WTC11 (cell line): ENCODE results near the gene EEFSEC. TPM values are rescaled to one million over a fixed set of nuclear protein-coding genes. Genes with fewer than 3 reads are reported as not detected.

ENCODE experiments used
- ATAC-seq: fragments of 200-7000 bp; cut with Tn5 transposase; 2 replicates; pipeline ENCODE4 v1.10.0; 2021; ENCODE audit warnings: mild to moderate bottlenecking, moderate library complexity
- CTCF ChIA-PET: fragments of 300-600 bp; sonication (Branson Sonifier 250); formaldehyde crosslinking; loops from one replicate; lab custom pipeline; 2021; ENCODE audit warnings: antibody characterized with exemption; lab: Charles Lee
- POLR2A ChIA-PET: fragments of 350-600 bp; sonication (Branson Sonifier 250); formaldehyde crosslinking; loops from one replicate; lab custom pipeline; 2021; ENCODE audit warnings: antibody characterized with exemption; lab: Charles Lee
- DNase-seq: peaks from one replicate; pipeline ENCODE4 v3.0.0; 2021; ENCODE audit warnings: low spot score
- H3K27ac Mint-ChIP-seq: 2 replicates; pipeline ENCODE4 v1.8.0; 2021; ENCODE audit warnings: mixed read lengths
- H3K27me3 Mint-ChIP-seq: 2 replicates; pipeline ENCODE4 v1.8.0; 2021; ENCODE audit warnings: low read depth, mild to moderate bottlenecking, moderate library complexity, mixed read lengths
- H3K36me3 Mint-ChIP-seq: 2 replicates; pipeline ENCODE4 v1.8.0; 2021; ENCODE audit warnings: mixed read lengths
- H3K4me1 Mint-ChIP-seq: 2 replicates; pipeline ENCODE4 v1.8.0; 2022; ENCODE audit warnings: mixed read lengths
- H3K4me3 Mint-ChIP-seq: 2 replicates; pipeline ENCODE4 v1.8.0; 2021; ENCODE audit warnings: mild to moderate bottlenecking, moderate library complexity, mixed read lengths
- H3K9me3 Mint-ChIP-seq: 2 replicates; pipeline ENCODE4 v1.8.0; 2021; ENCODE audit warnings: mixed read lengths
- ATF1 ChIP-seq: sonication (generic); formaldehyde crosslinking; IDR thresholded peaks from 2 replicates; pipeline ENCODE4 v1.8.1; 2023; ENCODE audit warnings: mild to moderate bottlenecking, moderate library complexity, missing genetic modification reagents
- CREB1 ChIP-seq: sonication (generic); formaldehyde crosslinking; IDR thresholded peaks from 2 replicates; pipeline ENCODE4 v1.8.0; 2023; ENCODE audit warnings: mild to moderate bottlenecking, missing genetic modification reagents
- EMX1 ChIP-seq: fragments of 250-450 bp; sonication (Bioruptor Pico); IDR thresholded peaks from 2 replicates; pipeline ENCODE4 v1.8.0; 2021; ENCODE audit warnings: mild to moderate bottlenecking
- NFE2L1 ChIP-seq: sonication (generic); formaldehyde crosslinking; IDR thresholded peaks from 2 replicates; pipeline ENCODE4 v1.8.1; 2023; ENCODE audit warnings: missing genetic modification reagents
- NFYB ChIP-seq: sonication (generic); formaldehyde crosslinking; conservative IDR thresholded peaks from 2 replicates; pipeline ENCODE4 v1.8.0; 2022; ENCODE audit warnings: low read depth, missing genetic modification reagents
- STAT6 ChIP-seq: sonication (generic); formaldehyde crosslinking; conservative IDR thresholded peaks from 2 replicates; pipeline ENCODE4 v1.8.1; 2023; ENCODE audit warnings: mild to moderate bottlenecking, low read depth, missing genetic modification reagents, moderate library complexity
- USF1 ChIP-seq: sonication (generic); formaldehyde crosslinking; IDR thresholded peaks from 2 replicates; pipeline ENCODE4 v1.8.0; 2022; ENCODE audit warnings: mild to moderate bottlenecking, missing genetic modification reagents
- USF2 ChIP-seq: sonication (generic); formaldehyde crosslinking; IDR thresholded peaks from 2 replicates; pipeline ENCODE4 v1.8.1; 2023; ENCODE audit warnings: mild to moderate bottlenecking, missing genetic modification reagents, moderate library complexity
- ZNF317 ChIP-seq: sonication (generic); formaldehyde crosslinking; IDR thresholded peaks from 2 replicates; pipeline ENCODE4 v1.8.1; 2023; ENCODE audit warnings: low read depth, mild to moderate bottlenecking, moderate library complexity, missing genetic modification reagents, borderline replicate concordance
- total RNA-seq: library from RNA; stranded (reverse); gene quantifications from 3 replicates; pipeline ENCODE4 v1.2.3, GENCODE V29; 2021
- TF ChIP-seq, protein P1 (sequence below): sonication (generic); formaldehyde crosslinking; IDR thresholded peaks from 2 replicates; pipeline ENCODE4 v1.8.0; 2023; ENCODE audit warnings: mild to moderate bottlenecking, missing genetic modification reagents
- TF ChIP-seq, protein P2 (sequence below): sonication (generic); formaldehyde crosslinking; IDR thresholded peaks from 2 replicates; pipeline ENCODE4 v1.8.1; 2022; ENCODE audit warnings: low read depth, missing genetic modification reagents, borderline replicate concordance

The EEFSEC gene
- total RNA-seq, 1 experiment from 2014 or later: 13.7 TPM

GRCh38 chr3:128412180-128413002 is 259.1 kb downstream of the EEFSEC start:
- Mint-ChIP-seq H3K4me1 (peaks cover 23% of the 10 kb centered on the region), H3K36me3 (no peaks in the 10 kb centered on the region), H3K9me3 (no peaks in the 10 kb centered on the region), H3K4me3 (no peak overlapping the region), H3K27me3 (no peaks in the 10 kb centered on the region; the same call in 1 of the 2 replicates), H3K27ac (peak overlapping the region; percentile 86)
- ChIA-PET POLR2A (no interaction called here), CTCF (interaction anchor here (0.8 kb wide), 2 partner anchors 70 to 85 kb away, joined by 3 to 4 read pairs; no protein-coding TSS in a partner anchor)
- DNase-seq (no peak), ATAC-seq (peak; percentile 21)
- TF ChIP-seq, protein P1, sequence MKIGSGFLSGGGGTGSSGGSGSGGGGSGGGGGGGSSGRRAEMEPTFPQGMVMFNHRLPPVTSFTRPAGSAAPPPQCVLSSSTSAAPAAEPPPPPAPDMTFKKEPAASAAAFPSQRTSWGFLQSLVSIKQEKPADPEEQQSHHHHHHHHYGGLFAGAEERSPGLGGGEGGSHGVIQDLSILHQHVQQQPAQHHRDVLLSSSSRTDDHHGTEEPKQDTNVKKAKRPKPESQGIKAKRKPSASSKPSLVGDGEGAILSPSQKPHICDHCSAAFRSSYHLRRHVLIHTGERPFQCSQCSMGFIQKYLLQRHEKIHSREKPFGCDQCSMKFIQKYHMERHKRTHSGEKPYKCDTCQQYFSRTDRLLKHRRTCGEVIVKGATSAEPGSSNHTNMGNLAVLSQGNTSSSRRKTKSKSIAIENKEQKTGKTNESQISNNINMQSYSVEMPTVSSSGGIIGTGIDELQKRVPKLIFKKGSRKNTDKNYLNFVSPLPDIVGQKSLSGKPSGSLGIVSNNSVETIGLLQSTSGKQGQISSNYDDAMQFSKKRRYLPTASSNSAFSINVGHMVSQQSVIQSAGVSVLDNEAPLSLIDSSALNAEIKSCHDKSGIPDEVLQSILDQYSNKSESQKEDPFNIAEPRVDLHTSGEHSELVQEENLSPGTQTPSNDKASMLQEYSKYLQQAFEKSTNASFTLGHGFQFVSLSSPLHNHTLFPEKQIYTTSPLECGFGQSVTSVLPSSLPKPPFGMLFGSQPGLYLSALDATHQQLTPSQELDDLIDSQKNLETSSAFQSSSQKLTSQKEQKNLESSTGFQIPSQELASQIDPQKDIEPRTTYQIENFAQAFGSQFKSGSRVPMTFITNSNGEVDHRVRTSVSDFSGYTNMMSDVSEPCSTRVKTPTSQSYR (CRISPR knock-in tag): 0 out of 2 replicates have a peak, but pooled peaks have one; percentile 48
- TF ChIP-seq ZNF317 (CRISPR knock-in tag): no peak

- TF ChIP-seq STAT6 (CRISPR knock-in tag): no peak
- TF ChIP-seq, protein P1 (CRISPR knock-in tag): 0 out of 2 replicates have a peak, but pooled peaks have one; percentile 6
- peak; percentile 60 for TF ChIP-seq NFYB
- TF ChIP-seq, all 79 proteins: peak for 2
- ATAC-seq (peak; percentile 70), DNase-seq (peak; percentile 40)
- H3K36me3 Mint-ChIP-seq: no peaks in the 10 kb centered on the region
- ChIA-PET CTCF (interaction anchor here (0.8 kb wide), 1 partner anchor 85 kb away, joined by 4 read pairs; no protein-coding TSS in a partner anchor), POLR2A (no interaction called here)
- H3K9me3 Mint-ChIP-seq: no peaks in the 10 kb centered on the region
- no peak overlapping the region for H3K4me3 Mint-ChIP-seq
- H3K27me3 Mint-ChIP-seq: no peaks in the 10 kb centered on the region; the same call in 1 of the 2 replicates
- H3K4me1 Mint-ChIP-seq: peaks cover 23% of the 10 kb centered on the region
- H3K27ac Mint-ChIP-seq: peak overlapping the region; percentile 86
These were observed 259.7 kb downstream of the EEFSEC start for GRCh38 chr3:128413003-128413370.

DNA sequence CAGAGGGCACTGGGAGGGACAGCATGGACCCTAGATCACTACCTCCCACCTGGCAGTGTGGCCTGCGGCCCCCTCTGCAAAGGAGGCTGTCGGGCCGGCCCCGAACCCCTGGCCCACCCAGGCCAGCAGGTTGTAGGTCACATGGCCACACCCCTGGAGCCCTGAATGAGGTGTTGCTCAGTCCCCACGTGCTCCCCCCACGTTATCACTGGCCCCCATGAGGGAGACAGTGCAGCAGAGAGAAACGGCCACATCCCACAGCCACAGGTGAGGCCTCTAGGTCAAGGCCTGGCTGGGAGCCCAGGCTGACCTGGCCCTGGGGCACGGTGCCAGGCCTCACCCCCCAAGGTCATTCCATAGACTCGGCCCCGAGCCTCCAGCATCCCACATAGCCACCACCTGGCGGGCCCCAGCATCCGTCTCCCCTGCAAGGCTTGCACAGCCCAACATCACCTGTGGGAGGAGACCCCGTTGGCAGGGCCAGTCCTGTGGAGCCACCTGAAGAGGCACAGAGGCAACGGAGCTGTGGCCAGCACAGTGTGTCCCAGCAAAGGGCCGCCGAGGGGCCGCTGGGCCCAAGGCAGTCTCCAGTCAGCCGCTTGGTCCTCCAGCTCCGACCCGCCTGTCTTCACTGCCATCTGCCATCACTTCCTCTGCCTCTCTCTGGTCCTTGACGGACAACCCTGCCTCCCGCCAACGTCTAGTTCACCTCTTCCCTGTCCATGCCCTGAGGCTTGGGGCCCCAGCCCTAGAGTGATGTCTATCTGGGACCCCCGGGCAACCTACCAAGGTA is 260.3 kb downstream of the EEFSEC start:
- Mint-ChIP-seq H3K4me1 (peaks cover 19% of the 10 kb centered on the region), H3K27me3 (no peaks in the 10 kb centered on the region; the same call in 1 of the 2 replicates), H3K4me3 (no peak overlapping the region), H3K27ac (no peak overlapping the region), H3K9me3 (no peaks in the 10 kb centered on the region), H3K36me3 (no peaks in the 10 kb centered on the region)
- TF ChIP-seq, protein P2, sequence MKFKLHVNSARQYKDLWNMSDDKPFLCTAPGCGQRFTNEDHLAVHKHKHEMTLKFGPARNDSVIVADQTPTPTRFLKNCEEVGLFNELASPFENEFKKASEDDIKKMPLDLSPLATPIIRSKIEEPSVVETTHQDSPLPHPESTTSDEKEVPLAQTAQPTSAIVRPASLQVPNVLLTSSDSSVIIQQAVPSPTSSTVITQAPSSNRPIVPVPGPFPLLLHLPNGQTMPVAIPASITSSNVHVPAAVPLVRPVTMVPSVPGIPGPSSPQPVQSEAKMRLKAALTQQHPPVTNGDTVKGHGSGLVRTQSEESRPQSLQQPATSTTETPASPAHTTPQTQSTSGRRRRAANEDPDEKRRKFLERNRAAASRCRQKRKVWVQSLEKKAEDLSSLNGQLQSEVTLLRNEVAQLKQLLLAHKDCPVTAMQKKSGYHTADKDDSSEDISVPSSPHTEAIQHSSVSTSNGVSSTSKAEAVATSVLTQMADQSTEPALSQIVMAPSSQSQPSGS (CRISPR knock-in tag): no peak
- no peak for TF ChIP-seq ATF1 (CRISPR knock-in tag)
- no peak for TF ChIP-seq CREB1
- TF ChIP-seq USF2: peak; percentile 22; the same call in 1 of the 2 replicates
- TF ChIP-seq EMX1: no peak
- no peak for TF ChIP-seq USF1
- no peak for TF ChIP-seq NFE2L1 (CRISPR knock-in tag)
- ATAC-seq: no peak
- DNase-seq: no peak
- ChIA-PET CTCF (interaction anchor here (1.1 kb wide), 1 partner anchor 280 kb away, joined by 3 read pairs; no protein-coding TSS in a partner anchor), POLR2A (interaction anchor here (1.0 kb wide), 1 partner anchor 10 kb away, joined by 3 read pairs; no protein-coding TSS in a partner anchor)
